LNCAP (cell line): ENCODE data around the gene RPL22L1.

Source experiments
- TF ChIP-seq, protein P1 (sequence below): fragments of 450-650 bp; IDR thresholded peaks from 2 replicates; pipeline ENCODE4 v1.5.1; 2017; ENCODE audit warnings: mild to moderate bottlenecking

The RPL22L1 gene

GRCh38 chr3:170848292-170848917, 21.6 kb downstream of the RPL22L1 start:
- TF ChIP-seq, protein P1, sequence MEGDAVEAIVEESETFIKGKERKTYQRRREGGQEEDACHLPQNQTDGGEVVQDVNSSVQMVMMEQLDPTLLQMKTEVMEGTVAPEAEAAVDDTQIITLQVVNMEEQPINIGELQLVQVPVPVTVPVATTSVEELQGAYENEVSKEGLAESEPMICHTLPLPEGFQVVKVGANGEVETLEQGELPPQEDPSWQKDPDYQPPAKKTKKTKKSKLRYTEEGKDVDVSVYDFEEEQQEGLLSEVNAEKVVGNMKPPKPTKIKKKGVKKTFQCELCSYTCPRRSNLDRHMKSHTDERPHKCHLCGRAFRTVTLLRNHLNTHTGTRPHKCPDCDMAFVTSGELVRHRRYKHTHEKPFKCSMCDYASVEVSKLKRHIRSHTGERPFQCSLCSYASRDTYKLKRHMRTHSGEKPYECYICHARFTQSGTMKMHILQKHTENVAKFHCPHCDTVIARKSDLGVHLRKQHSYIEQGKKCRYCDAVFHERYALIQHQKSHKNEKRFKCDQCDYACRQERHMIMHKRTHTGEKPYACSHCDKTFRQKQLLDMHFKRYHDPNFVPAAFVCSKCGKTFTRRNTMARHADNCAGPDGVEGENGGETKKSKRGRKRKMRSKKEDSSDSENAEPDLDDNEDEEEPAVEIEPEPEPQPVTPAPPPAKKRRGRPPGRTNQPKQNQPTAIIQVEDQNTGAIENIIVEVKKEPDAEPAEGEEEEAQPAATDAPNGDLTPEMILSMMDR = peak; percentile 69

GRCh38 chr3:170844377-170844776, 25.6 kb downstream of the RPL22L1 start:
- TF ChIP-seq, protein P1 = no peak

GRCh38 chr3:170840291-170840859, 29.6 kb downstream of the RPL22L1 start:
- TF ChIP-seq, protein P1 = no peak

DNA sequence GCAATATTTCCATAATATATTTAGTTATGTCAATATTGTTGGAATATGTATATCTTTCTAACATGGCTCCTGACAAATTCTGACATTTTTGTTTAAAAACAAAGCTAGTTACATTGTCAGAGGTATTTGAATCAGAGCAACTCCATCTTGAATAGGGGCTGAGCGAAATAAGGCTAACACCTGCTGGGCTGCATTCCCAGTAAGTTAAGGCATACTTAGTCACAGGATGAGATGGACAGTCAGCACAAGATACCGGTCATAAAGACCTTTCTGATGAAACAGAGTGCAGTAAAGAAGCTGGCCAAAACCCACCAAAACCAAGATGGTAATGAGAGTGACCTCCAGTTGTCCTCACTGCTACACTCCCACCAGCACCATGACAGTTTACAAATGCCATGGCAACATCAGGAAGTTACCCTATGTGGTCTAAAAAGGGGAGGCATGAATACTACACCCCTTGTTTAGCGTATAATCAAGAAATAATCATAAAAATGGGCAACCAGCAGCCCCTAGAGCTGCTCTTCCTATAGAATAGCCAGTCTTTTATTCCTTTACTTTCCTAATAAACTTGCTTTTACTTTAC, 30.4 kb downstream of the RPL22L1 start:
- TF ChIP-seq, protein P1 = no peak

GRCh38 chr3:170836491-170836890, 33.5 kb downstream of the RPL22L1 start:
- TF ChIP-seq, protein P1 = no peak

GRCh38 chr3:170835336-170835735, 34.7 kb downstream of the RPL22L1 start:
- TF ChIP-seq, protein P1 = no peak

DNA sequence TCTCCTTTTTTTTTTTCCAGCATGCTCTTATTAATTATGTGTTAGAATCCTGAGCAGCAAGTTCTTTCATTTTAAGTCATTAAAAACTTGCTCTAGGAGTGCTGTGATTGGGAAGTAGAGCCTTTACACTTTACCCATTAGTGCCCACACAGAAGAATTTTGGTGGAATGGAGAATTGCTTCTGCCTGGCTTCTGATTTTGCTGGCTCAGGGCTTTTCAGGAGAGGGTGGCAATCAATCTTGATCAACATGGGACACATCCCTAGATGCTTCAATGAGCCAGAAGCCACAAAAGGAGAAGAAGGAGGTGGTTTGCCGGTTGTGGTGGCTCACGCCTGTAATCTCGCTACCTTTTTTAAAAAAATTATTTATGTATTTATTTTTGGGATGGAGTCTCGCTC, 39.4 kb downstream of the RPL22L1 start:
- TF ChIP-seq, protein P1 = no peak
